NCI-H82 (cell line): Measurements from ENCODE around the gene COQ4.
A peak's percentile ranks its signal among the peaks of the same experiment; 100 is the strongest.
"Not testable (repeated sequence)": the region's sequence is repeated elsewhere in the genome, so short reads cannot be mapped to it uniquely, and the experiment has no call there.

ENCODE experiments used
- DNase-seq: peaks from one replicate; lab custom pipeline; 2025; lab: John Stamatoyannopoulos, UW

Gene COQ4

DNA sequence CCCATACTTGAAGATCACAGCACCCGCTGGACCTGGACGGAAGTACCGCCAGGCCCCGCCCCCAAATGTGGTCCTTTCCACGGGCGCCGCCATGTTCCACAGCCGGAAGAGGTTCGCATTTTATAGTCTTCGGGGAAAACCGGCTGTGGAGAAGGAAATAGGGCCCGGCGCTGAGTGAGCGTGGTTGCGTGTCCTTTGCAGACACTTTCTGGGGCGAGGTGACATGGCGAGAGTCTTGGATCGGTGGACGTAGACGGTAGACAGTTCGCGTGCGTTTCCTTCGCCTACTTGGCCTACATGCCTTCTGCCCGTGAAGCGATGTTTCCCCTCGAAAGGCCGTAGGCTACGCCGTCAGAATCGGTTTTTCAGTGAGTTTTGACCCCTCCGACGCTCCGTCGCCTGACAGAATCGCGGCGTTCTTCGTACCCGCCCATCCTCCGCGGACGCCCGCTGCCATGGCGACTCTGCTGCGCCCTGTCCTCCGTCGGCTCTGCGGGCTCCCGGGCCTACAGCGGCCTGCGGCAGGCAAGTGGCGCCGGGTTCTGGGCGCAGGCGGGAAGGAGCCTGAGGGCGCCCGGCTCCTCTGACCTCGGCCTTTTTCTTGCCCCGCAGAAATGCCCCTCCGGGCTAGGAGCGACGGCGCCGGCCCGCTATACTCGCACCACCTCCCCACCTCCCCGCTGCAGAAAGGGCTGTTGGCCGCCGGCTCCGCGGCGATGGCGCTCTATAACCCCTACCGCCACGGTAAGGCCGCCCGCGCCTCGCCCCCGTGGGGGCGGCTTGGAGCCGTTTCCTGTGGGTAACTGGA lies at the start of gene COQ4, which contains the start of gene TRUB2:
Gene COQ4, plus strand, starts transcription at position 436 of the 808 bp plus-strand sequence. Its CDS starts 20 bp downstream, at position 456.
Gene TRUB2, minus strand, starts transcription at position 44 of the 808 bp plus-strand sequence. Its CDS starts 39 bp downstream, at position 5.
- peak; percentile 97 for DNase-seq

DNA sequence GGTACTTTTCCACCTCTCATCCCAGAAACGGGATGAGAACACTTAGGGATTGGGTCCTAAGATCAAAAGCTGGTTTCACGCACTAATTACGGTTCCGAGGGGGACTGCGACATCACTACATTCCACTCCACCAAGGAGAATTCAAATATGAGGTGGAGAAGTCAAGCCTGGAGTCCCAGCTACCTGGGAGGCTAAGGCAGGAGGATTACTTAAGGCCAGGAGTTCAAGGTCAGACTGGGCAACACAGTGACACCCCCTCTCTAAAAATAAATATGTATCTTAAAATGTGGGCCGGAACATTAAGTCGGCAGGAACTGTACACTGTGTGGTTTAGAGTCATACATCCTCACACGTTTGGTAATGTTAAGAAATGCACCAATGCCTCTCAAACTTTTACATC lies 48.4 kb upstream of the COQ4 start:
- no peak for DNase-seq

DNA sequence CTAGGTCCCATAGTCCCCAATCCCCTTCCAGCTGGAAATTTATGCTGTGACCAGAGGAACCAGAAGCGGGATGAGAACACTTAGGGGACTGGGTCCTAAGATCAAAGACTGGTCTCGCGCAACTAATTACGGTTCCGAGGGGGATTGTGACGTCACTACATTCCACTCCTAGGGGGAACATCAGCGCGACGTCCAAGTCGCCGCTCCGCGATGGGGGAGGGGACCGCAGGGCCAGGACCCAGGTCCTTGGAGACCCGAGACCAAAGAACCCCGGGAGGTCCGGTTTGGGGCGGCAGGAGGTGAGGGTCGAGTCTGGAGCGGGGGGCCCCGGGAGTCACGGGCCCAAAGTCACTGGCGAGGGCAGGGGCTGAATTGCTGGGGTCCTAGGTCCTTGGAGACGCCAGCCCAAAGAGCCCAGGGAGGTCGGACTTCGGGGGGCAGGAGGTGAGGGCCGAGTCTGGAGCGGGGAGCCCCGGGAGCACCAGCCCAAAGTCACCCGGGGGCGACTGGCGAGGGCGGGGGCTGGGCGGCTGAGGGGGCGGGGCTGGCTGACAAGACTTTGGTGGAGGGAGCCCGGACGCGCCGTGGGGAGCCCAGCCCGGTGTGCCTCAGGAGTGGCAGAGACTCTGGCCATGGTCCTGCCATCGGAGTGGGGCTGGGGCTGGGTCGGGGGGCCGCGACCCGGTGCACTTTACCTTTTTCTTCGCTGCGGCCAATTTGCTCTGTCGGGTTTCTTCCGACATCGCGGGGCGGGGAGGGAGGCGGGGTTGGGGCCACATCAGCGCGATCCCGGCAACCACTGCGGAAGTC lies 47.2 kb upstream of the COQ4 start, which contains the start of gene GOLGA2:
Gene GOLGA2, minus strand, starts transcription at position 810 of the 810 bp plus-strand sequence. Its CDS starts 31 bp downstream, at position 779.
- peak; percentile 48 for DNase-seq

DNA sequence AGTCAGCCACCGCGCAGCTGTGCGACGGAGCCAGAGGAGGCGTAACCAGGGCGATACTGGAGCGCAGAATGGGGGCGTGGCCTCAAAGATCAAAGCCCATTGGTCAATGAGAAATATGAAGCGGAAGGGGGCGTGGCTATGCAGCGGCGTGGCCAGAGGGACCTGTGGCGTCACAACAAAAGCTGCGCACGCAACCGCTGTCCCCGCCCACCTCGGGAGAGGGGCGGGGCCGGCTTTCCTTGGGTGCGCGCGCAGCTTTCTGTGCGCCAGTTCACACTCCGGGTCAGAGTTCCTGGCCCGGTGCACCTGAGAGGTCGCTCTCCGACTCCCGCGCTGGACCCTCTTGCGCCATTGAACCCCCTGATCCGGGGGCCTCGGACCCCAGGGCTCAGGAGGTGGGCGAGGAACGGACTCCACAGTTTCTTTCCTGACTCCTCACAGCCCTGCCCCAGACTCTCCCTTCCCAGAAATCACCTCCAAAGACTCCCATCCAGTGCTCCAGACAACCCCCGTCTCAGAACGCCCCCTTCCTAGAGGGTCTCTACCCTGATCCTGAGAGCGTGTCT lies 46.5 kb upstream of the COQ4 start, which contains the start of gene SWI5:
Gene SWI5, plus strand, starts transcription at position 269 of the 566 bp plus-strand sequence.
- DNase-seq: peak; percentile 100

DNA sequence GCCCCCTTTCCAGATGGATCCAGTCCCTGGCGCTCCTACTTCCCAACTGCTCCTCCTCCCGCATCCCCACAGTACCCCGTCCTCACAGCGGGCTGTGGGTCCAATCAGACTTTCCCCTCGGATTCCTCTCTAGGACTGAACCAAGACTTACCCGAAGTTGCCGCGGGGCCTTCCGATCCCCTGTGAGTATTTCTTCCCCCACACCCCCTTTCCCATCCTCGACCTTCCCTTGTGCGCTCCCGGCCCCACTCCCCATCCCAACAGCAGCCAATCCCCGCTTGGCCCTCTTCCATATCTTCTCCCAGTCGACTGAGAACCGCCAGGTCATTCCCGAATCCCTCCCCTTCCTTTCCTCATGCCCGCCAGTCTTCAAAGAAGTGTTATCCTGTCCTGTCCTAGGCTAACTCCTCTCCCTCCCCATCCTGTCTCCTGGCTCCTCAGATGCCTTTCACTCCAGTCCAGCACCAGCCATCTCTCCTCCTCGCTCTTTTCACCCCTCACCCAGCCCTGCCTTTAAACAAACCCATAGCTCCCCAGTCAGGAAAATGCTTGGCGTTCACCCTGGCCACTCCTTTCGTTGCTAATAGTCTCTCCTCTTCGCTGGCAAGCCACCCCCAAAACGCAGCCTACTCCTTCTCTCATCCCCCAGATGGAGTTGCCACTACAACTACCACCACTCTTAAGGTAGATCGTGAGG lies 45.9 kb upstream of the COQ4 start:
- DNase-seq: peak; percentile 59

DNA sequence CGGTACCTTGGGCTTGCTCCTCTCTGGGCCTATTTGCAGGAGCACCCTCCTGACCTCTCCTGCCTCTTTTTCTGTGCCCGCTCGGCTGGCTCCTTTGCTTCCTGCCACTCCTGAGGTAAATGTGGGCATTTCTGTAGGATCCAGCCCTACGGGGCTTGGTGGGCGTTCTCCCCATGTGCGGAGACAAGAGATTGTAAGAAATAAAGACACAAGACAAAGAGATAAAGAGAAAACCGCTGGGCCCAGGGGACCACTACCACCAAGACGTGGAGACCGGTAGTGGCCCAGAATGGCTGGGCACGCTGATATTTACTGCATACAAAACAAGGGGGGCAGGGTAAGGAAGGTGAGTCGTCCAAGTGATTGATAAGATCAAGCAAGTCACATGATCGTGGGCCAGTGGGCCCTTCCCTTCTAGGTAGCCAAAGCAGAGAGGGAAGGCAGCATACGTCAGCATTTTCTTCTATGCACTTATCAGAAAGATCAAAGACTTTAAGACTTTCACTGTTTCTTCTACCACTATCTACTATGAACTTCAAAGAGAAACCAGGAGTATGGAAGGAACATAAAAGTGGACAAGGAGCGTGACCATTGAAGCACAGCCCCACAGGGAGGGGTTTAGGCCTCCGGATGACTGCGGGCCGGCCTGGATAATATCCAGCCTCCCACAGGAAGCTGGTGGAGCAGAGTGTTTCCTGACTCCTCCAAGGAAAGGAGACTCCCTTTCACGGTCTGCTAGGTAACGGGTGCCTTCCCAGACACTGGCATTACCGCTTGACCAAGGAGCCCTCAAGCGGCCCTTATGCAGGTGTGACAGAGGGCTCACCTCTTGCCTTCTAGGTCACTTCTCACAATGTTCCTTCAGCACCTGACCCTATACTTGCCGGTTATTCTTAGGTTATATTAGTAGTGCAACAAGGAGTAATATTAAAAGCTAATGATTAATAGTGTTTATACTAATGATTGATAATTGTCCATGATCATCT lies 43.3 kb upstream of the COQ4 start:
- not testable (repeated sequence) for DNase-seq

DNA sequence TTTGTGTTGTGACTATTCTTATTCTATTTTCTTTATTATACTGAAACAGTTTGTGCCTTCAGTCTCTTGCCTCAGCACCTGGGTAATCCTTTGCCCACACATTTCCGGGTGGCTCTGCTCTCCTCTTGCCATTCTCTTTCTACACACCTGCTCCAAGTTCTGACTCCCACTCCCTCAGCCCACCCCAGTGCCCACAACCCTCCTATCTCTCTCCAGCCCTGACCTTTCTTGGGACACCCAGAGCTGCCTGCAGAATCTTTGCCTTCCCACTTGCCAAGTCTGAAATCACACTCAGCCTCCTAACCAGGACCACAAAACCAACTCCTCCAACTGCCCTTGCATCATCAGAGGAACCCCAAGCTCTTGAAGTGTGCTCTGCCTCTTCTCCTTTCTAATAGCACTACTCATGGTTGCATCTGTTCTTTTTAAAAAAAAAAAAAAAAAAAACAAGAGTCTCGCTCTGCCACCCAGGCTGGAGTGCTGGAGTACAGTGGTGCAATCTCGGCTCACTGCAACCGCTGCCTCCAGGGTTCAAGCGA lies 42.5 kb upstream of the COQ4 start:
- DNase-seq: no peak

DNA sequence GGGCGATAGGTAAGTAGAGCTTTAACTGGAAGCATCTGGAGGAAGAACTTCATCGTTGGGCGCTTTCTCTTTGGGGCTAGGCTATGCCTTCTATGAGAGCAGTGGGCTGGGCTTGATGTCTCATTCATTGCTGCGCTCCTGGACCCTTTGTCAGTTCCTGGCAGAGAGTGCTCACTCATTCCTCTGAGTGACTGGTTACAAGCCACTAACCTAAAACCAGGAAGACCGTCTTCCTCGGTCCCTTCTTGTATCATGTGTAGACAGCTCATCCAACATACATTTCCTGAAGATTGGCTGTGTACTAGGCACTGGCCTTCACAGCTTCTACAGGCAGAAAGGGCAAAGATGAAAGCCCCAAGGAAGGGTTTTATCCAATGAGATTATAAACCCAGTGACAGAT lies 40.1 kb upstream of the COQ4 start:
- DNase-seq: peak; percentile 87

DNA sequence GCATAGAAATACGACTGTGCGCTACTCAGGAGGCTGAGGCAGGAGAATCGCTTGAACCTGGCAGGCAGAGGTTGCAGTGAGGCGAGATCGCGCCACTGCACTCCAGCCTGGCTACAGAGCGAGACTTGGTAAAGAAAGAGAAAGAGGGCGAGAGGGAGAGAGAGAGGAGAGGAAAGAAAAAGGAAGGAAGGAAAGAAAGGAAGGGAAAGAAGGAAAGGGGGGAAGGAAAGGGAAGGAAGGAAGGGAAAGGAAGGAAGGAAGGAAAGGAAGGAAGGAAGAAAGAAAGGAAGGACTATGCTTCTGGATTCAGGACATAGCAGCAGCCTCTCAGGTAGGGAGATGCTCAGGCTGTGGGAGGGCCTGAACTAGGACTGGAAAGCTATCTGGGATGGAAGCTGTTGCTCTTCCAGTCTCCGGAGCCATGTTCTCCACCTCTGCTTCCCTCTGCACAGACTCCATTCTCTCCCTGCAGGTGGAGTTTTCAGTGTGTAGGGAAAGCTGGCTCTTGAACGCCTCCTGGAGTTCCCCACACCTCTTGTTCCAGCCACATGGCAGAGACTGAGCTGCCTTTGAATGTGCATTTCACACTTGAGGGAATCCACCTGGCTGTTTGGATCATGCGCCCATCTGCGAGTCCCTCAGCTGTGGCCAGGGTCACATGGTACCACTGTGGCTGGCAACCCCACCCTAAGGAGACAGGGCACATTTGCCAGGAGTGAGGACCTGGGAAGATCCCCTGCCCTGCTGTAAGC lies 37.4 kb upstream of the COQ4 start:
- DNase-seq: no peak

DNA sequence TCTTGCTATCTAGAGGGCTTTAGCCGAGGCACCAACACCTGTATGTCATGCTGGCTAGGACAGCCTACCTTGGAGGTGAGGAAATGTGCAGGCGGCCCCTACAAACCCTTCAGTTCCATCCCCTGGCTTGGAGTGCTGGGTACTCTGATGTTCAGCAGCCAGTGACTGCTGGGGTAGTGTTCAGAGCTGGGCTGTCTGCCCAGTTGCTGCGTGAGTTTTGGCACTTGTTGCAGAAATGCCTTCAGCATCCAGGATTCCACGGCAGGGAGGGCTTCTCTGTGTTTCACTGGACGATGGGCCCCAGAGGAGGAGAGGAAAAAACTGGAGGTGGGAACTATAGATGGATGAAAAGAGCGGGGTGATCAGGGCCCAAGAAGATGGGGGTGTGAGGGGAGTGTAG lies 36.2 kb upstream of the COQ4 start:
- no peak for DNase-seq

DNA sequence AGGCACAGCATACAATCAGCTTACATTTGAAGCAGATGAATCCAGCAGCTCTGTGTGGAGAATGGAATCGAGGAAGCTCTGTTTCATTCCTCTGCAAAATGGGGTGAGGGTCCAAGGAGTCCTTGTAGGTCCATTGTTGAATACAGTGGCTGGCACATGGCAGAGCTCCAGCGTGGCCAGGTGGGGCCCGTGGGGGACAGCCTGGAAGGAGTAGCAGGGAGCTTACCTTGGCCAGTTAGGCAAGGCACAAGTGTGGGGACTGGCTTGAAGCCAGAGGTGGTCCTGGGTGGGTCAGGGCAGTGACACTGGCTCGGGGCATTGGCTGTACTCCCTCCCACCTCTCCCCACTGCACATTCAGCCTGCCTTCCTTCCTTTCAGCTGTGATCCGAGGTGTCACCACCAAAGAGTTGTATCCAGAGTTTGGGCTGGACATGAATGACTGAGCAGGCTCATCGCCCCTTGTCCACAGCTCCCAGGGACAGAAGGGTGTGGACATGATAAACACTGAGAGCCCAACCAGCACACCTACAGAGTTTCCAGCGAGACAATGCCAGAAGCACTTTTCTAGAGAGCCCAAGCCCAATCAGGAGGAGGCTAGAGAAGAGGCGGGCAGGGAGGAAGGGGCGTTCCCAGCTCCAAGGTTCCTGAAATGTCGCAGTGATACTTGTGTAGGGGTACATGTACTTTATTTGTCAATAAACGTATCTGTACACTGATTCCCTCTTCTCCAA lies 34.2 kb upstream of the COQ4 start:
- no peak for DNase-seq

DNA sequence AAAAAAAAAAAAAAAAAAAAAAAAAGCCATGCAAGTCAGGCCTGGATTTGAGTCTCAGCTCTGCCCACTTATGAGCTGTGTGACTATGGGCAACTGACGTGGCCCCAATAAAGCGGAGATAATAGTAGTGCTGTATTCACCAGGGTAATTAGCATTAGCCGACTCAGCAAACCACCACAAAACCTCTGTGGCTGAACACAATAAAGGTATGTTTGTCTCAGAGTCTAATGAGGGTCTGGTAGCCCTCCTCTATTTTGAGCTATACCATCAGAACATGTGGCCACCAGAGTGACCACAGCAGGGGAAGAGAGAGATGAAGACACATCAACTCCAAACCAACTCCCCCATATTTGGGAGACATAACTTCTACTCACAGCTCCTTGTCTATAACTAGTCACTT lies 30.6 kb upstream of the COQ4 start:
- no peak for DNase-seq

DNA sequence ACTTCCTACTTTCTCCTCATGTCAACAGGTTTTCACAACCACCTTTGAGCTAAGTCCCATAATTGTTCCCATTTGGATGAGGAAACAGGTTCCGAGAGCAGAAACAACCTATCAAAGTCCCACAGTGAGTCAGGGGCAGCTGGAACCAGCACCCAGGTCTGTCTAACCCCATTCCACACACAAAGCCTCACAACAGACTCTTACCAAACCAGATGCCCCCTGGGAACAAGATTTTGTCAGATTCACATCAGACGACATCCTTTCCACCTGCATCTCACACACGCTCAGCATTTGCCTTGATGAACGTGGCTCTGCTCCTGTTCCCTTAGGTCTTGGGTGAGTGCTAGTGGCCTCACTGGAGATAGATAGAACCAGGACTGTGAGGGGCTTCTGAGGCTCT lies 29.5 kb upstream of the COQ4 start:
- DNase-seq: no peak

DNA sequence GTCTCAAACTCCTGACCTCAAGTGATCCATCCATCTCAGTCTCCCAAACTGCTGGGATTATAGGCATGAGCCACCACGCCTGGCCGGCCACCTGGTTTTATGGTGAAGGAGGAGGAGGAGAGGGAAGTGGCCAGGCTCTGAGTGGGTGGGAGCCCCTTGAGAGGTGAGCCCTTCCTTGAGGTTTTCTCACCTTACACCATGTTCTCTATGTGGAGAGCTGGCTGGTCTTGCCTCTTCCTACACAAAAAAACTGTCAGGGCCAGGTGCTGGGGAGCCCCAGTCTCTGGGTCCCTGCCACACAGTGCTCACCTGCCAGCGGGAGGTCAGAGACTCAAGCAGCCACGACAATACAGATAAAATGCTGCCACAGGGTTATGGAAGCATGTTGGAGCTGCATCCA lies 28.5 kb upstream of the COQ4 start:
- DNase-seq: no peak

DNA sequence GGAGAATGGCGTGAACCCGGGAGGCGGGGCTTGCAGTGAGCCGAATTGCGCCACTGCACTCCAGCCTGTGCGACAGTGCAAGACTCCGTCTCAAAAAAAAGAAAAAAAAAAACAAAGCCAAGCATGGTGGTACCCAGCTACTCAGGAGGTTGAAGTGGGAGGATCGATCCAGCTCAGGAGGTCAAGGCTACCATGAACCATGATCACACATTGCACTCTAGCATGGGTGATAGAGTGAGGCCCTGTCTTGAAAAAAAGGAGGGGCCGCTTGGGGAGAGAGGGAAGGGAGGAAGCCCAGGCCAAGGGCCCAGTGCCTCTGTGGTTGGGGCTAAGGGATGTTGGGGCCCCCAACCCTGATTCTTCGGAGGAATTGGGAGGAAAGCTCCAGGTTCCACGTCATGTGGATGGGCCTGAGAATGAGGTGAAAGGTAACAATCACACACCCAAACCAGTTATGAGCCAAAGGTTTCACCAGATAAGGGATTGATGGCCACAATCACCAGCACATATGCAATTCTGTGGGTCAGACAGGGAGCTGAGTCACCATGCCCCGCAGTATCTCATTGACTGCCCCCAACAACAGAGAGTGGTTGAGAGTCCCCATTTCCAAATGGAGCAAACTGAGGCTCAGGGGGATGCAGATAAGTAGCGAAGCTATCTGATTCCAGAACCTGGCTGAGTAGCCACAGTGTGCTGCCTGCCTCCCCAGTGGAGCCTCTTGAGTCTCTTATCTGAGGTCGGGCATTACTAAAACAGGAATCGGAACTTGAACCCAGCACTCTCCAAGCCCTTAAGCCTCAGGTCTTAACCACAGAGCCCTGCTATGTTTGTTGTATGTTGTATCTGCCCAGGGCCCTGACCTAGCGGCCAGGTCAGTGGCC lies 26.1 kb upstream of the COQ4 start:
- no peak for DNase-seq

DNA sequence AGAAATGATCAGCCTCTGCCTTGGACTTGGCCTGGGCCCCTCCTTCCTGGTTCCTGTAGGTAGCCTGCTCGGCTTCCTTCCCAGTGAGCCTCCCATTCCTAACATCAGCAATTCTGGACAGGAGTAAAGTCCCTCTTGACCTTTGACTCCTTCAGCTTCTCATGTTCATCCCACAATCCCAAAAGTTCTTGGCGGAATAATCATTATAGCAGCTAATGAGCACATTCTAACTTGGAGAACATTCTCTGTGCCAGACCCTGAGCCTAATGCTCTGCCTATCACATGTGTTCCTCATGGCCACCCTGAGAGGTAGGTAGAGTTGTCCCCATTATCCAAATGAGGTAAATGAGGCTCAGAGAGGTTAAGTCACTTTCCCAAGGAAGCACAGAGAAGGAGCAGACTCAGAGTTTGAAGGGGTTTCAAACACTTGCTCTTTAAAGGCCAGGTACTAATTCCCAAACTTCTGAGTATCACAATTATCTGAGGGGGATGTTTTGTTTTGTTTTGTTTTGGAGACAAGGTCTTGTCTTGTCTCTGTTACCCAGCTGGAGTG lies 25.3 kb upstream of the COQ4 start:
- no peak for DNase-seq
